HG03045 (cell line): ENCODE measurements around the gene NACA.
"Not testable (repeated sequence)": the region's sequence is repeated elsewhere in the genome, so short reads cannot be mapped to it uniquely, and the experiment has no call there.

Experiments used
- ATAC-seq: cut with Tn5 transposase; IDR thresholded peaks from one replicate; pipeline ENCODE4 v1.9.1; 2021; ENCODE audit warnings: mild to moderate bottlenecking, moderate library complexity; ENCODE audit not compliant: unreplicated experiment

NACA gene

DNA sequence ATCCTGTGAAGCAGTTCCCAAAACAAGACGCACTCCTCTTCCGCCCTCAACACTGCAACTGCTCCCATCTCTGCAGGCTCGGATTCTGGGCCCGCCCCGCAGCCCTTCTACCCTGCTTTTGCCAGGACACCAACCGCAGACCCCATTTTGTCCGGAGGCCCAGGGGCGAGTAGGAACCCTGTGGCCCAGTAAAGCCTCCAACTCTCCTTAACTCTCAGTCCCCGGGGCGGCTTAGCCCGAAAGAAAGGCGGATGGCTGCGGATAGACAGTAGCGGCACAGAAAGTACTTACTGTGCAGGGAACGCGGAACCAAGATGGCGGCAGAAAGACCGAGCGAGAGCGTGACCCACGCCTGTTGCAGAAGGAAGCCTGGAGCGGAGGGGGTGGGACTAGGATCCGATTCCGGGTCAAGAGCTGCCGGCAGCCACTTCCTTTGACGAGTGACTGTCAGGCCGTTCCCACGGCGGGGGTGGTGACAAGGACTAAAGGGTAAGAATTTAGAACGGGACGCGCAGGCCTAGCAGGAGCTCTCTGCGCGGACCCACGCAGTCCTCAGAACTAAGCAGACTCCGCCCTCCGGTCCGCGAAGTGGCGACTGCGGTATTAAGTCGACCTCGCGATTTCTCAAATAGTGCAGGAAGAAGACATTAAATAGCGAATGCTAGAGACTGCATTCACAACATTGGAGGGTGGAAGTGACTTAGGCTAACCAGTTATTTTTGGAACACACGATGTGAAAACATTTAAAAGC lies at the start of gene NACA:
Gene NACA, minus strand, starts transcription at position 328 of the 751 bp plus-strand sequence. CDS start 778 bp downstream, outside the sequence.
- peak; percentile 92 for ATAC-seq

DNA sequence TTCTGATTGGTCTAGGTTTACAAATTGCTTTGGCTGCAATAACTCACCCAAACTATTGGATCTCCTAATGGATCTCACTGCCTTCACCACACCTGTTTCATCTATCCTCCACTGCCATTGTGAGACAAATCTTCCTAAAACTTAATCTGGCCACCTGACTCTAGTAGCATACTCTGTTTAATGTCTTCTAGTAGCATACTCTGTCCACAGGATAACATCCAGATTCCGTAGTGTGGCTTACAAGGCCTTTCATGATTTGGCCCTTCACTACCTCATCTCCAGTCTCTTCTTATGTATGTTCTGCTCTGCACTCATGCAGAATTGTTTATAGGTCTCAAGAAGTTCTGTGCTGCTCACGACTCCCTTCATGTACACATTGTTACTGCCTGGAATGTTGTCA lies 48.0 kb upstream of the NACA start:
- no peak for ATAC-seq

DNA sequence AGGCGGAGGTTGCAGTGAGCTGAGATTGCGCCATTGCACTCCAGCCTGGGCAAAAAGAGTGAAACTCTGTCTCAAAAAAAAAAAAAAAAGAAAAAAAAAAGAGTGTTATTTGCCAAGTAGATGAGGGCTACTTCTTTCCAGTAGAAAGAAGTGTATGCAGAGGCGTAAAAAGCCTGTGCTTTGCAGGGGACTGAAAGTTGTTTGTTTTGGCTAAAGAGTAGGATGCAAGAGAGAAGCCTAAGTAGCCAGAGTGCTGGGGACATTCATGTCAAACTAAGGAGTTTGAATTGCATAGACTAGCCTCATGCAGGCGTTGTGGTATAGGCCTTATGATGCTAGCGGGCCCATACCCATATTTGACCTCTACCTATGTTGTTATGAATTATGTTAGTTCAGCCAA lies 47.5 kb upstream of the NACA start:
- ATAC-seq: no peak

DNA sequence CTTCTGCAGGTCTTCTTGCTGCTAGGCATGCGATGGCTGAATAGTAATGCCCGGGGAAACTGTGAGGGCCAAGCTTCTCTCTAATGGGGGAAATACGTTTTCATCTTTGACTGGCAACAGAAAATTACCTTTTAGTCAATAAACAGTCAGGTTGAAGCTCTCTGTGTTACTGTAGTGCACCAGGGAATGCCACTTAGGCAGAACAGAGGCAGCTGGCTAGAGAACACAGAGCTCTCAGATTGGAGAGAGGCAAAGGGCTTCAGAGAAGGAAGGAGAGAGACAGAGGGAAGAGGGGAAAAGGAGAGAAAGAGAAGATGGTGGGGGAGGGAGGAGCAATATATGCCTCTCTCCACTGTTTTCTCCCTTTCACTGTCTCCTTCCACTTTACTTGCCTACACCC lies 44.8 kb upstream of the NACA start:
- ATAC-seq: no peak

DNA sequence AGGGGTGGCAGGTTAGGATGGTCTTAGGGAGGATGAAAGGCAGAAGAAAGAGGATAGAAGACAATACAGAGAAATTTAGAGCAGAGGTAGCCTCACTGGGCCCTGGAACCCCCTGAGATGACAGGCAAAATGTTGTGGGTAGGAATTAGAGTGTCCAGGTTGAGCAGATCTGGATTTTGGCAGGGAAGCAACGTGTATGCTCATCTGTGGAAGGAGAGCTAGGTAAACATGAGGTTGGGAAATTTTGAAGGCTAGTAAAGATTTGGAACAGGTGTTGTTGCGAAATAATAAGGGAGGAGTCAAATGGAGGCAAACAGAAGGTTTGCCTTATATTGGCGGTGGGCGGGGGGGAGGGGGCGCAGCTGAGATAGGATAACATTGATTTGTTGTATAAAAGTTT lies 43.3 kb upstream of the NACA start:
- no peak for ATAC-seq

DNA sequence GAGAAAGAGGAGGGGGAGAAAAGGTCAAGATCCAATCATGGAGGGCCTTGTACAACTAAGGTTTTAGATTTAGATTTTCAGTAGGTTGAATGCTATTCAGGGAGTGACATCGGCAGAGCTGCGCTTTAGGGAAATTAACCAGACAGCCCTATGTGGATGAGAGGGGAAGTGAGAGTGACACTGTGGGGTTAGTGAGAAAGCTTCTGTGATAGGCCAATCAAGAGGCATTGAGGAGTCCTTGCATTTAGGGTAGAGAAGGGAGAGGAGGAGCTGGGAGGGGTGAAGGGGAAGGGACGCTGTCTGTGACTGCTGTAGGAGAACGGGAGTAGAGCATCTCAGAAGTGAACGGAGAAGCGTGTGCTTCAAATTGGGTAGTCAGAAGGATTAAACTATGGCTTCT lies 41.4 kb upstream of the NACA start:
- peak; percentile 94 for ATAC-seq

DNA sequence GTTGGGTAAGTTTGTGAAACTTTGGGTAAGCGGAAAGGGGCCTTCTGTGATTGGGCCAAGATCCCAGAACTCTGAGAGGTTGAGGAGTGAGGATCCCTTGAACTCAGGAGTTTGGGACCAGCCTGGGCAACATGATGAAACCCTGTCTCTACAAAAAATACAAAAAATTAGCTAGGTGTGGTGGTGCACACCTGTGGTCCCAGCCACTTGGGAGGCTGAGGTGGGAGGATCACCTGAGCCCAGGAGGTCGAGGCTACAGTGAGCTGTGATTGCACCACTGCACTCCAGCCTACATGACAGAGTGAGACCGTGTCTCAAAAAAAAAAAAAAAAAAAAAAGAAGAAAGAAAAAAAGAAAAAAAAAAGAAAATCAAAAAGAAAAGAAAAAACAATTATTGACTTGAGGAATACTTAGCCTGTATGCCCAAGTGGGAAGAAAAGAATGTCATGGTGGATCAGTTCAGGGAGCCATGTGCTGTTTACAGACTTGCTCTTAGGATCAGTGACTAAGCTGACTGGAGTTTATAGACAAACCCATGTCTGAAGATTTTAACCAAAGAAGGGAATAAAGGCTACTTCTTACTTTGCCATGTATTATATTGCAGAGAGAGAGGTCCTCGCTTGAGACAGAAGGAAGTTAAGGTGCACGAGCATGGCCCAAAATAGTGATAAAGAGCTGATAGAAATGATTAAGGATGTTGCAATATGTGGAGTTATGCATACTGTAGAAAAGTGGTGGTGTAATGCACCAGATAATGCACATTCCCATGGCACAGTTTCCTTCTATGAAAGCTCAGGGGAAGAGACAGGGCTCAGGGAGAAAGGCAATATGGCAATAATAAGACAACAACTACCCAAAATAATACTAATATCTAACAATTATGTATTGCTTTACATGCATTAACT lies 38.9 kb upstream of the NACA start:
- ATAC-seq: no peak

DNA sequence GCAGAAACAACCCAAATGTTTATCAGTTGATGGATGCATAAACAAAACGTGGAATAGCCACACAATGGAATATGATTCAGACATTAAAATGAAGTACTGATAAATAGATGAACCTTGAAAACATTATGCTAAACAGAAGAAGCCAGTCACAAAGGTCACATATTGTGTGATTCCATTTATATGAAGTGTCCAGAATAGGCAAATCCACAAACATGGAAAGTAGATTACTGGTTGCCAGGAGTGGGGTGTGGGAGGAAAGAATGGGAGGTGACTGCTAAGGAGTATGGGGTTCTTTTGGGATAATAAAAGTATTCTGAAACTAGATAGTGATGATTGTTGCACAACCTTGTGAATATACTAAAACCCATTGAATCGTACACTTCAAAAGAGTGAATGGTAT lies 36.7 kb upstream of the NACA start:
- no peak for ATAC-seq

DNA sequence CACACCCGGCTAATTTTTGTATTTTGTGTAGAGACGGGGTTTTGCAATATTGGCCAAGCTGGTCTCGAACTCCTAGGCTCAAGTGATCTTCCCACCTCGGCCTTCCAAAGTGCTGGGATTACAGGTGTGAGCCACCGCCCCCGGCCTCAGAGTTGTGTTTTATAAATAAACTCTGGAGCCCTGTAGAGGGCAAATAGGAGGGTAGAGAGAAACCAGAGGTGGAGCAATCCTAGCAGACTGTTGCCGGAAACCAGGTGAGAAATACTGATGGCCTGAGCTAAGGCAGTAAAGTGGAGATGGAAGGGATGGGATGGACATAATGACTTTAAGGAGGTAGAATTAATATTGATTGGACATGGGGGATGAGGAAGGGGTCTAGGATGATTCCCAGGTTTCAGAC lies 35.4 kb upstream of the NACA start:
- ATAC-seq: no peak

DNA sequence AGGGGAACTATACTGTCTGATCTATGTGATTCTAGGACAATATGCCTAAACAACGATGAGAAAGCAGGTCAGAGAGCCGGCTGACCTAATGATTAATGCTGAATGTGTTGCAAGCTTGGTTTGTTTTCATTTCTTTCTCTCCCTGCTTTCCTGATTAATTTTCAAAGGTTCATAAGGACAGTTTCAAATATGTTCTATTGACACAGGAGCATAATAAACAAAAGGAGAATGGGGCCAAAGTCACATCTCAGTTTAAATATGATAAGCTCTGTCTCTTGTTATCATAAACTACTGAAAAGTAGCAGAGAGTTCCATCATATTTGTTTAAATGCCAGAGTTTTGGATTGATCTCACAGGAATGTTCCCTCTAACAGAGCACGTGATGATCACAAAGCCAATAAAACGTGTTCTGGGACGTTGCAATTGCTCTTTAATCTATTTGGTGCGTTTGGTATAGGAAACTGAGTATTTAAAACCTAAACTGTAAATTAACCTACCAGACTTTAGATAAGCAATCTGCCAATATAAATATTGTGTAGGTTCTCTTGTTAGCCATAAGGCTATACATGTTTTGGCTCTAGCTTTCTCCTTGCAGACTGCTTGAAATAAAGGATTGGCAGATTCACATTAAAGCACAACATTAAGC lies 34.3 kb upstream of the NACA start:
- ATAC-seq: no peak

DNA sequence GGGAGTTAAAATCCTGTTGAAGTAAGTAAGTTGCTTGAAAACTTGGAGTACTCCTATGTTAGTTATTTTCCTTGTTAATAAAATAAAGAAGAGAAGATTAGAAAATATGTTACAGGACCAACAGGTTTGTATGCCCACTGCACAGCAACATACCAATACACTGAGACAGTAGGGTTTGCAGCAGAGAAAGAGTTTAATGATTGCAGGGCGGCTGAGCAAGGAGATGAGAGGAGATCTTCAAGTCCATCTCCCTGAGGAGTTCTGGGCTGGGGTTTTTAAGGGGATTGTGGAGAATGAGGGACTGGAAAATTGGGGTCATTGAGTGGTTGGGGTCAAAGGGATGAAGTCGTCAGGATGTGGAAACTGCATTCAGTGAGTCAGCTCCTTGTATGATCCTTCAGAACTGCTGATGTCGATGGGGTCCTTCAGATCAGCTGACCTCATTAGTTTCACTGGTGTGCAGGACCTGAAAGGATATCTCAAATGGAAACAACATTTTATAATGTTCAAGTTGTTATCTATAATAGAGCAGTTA lies 33.7 kb upstream of the NACA start:
- ATAC-seq: no peak

DNA sequence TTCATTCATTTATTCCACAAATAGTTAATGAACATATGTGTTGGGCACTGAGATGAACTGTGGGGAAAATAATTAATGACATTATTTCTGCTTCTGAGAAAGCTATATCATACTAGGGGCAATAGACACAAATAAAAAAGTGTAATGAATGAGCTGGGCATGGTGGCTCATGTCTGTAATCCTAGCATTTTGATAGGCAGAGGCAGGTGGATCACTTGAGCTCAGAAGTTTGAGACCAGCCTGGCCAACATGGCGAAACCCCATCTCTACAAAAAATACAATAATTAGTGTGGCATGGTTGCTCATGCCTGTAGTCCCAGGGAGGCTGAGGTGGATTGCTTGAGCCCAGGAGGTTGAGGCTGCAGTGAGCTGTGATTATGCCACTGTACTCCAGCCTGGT lies 32.9 kb upstream of the NACA start:
- ATAC-seq: not testable (repeated sequence)

DNA sequence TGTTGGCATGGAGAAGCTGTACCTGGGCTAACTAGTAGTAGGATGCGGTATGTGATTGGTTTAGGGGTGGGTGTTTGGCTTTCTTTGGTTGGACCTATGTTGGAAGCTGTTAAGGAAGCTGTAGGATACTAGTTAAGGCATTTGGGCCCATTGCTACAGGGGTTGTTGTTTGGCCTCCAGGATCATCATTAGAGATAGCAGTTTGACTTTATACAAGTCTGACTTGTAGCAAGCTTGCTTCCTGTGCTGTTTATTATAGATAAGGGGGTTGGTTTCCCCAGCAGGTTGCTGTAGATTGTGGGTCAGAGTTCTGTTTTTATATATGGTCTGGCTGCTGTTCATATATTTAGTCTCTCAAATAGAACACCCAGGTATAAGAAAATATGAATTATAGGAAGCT lies 28.5 kb upstream of the NACA start:
- ATAC-seq: no peak

DNA sequence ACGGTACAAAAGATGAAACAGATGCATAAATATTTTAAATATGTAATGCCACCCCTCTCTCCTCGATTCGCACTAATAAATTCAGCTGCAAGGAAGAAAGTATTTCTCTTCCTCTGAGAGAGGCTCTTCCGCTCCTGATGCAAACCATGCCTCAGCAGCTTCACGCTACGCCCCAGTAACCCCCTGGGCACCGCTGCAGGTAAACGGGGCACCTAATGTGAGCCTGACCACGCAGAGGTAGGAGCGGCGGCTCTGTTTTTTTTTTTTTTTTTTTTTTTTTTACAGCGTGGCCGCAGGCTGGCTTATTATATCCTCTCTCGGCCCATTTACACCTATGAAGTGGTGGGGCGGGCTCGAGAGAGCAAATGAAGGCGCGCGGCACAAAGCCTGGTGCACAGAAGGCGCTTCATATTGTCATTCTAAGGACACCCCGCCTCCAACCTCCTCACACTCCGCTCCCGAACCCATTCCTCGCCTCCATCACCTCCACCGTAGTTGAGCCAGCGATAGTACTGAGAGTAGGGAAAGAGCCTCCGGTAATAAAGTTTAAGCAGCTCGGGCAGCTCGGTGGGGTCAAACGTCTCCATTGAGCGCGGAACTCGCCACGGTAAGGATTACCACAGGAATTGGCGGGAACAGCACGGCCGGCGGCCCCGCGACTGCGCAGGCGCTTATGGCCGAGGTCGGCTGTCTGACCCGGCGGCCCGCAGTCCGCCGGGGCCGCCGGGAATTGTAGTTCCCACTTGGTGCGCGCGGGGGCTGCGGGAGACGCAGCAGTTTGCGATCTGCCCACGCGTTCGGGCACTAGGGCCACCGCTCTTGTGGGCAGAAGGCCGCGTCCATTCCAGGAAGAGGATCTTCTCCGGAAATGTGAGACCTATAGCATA lies 26.9 kb upstream of the NACA start, which contains the start of gene PRIM1:
Gene PRIM1, minus strand, starts transcription at position 612 of the 887 bp plus-strand sequence. Its CDS starts 25 bp downstream, at position 587.
- ATAC-seq: peak; percentile 83

DNA sequence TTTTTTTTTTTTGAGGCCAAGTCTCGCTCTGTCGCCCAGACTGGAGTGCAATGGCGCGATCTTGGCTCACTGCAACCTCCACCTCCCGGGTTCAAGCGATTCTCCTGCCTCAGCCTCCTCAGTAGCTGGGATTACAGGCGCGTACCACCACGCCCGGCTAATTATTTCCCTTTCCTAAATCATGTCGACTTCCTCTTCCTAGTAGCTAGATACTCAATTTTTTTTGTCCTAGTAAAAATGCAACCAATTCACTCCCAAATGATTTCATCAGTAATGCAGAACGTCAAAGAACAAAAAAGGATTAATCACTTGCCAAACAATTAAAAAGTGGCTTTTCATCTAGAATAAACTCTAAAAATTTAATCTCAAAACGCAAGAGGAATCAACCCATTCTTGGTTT lies 25.5 kb upstream of the NACA start:
- ATAC-seq: not testable (repeated sequence)

DNA sequence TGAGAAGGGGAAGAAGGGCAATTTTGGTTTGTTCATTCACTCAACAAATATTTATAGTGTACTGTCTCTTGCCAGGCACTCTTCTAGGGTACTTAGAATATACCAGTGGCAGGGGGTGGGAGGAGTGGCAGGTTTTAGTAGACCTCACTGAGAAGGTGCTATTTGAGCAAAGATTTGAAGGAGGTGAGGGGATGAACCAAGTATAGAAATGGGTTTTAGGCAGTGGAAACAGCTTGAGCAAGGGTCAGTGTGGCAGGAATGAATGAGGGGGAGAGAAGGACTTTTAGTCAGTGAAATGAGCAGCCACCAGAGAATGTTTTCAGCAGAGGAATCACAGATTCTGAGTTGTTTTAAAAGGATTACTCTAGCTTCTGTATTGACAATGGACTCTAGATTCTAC lies 24.8 kb upstream of the NACA start:
- no peak for ATAC-seq

DNA sequence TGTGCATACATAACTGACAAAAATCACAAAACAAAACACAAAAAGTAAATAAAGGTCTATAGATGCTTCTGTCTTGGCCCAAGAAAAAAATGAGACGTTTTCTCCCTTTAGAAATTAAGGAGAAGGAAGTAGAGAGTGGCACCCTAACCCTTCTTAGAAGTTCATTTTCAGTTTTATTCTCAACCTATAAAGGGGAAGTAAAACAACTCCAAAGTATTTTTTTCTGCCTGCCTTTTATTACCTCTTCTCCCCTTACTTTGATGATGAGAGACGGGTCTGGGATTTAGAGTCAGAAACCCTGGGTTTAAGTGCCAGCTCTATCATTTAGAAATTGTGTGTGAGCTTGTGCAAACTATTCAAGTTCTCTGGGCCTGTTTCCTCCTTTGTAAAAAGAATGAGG lies 24.3 kb upstream of the NACA start:
- ATAC-seq: no peak

DNA sequence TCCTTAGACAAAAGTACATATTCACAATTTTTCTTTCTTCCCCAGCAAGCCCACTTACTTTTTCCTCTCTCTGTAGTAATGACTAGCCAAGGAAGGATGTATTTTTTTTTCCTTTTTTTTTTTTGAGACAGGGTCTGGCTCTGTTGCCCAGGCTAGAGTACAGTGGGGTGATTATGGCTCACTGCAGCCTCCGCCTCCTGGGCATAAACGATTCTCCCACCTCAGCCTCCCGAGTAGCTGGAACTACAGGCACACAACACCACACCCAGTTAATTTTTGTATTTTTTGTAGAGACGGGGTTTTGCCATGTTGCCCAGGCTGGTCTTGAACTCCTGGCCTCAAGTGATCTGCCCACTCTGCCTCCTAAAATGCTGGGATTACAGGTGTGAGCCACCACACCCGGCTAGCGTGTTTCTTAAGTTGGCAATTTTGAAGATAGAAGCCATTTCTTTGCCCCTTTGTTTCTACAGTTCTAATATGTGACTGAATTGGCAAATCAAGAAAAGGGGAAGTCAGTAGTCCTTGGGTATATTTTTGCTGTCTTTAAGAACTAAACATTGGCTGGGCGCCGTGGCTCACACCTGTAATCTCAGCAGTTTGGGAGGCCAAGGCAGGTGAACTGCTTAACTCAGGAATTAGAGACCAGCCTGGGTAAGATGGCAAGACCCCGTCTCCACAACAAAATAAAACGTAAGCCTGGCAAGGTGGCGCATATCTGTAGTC lies 3.2 kb upstream of the NACA start:
- no peak for ATAC-seq

DNA sequence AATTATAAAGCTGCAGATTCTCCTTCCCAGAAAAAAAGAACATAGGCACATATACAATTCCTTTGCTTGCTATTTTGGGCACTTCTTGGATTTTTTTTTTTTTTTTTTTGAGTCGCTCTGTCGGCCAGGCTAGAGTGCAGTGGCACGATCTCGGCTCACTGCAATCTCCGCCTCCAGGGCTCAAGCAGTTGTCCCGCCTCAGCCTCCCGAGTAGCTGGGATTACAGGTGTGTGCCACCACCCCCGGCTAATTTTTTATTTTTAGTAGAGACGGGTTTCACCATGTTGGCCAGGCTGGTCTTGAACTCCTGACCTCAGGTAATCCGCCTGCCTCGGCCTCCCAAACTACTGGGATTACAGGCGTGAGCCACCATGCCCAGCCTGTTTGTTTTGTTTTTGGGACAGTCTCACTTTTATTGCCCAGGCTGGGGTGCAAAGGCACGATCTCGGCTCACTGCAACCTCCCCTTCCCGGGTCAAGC lies 1.1 kb upstream of the NACA start:
- not testable (repeated sequence) for ATAC-seq
